PC-3 (cell line): Measurements from ENCODE around the gene ARHGEF3. TPM values are rescaled to one million over a fixed set of nuclear protein-coding genes. Genes with fewer than 3 reads are reported as not detected.
"Not testable (repeated sequence)": the region's sequence is repeated elsewhere in the genome, so short reads cannot be mapped to it uniquely, and the experiment has no call there.

Experiments
- ATAC-seq: fragments of 200-7000 bp; cut with Tn5 transposase; 2 replicates; pipeline ENCODE4 v1.9.1; 2020; ENCODE audit warnings: mild to moderate bottlenecking, moderate library complexity
- BruUV-seq: library from RNA; stranded (reverse); fragments of 400-500 nt; replicated peaks from 2 replicates; lab custom pipeline; 2021; lab: Mats Ljungman, UMichigan
- CTCF ChIA-PET: fragments of 300-600 bp; sonication (Branson Sonifier 250); formaldehyde crosslinking; loops from one replicate; lab custom pipeline; 2022; ENCODE audit warnings: antibody characterized with exemption; lab: Charles Lee
- POLR2A ChIA-PET: fragments of 300-600 bp; sonication (Branson Sonifier 250); formaldehyde crosslinking; loops from one replicate; lab custom pipeline; 2022; ENCODE audit warnings: antibody characterized with exemption; ENCODE audit not compliant: unreplicated experiment; lab: Charles Lee
- DNase-seq: peaks from one replicate; pipeline ENCODE4 v3.0.0-alpha.2; 2015
- H2AFZ ChIP-seq: fragments of 300-600 bp; sonication (generic); 2 replicates; pipeline ENCODE4 v1.6.0; 2016; ENCODE audit warnings: antibody characterized with exemption, low read length
- H3F3A ChIP-seq: fragments of 300-600 bp; sonication (generic); one replicate; pipeline ENCODE4 v1.6.0; 2017; ENCODE audit warnings: antibody characterized with exemption, low read length, control low read depth, mild to moderate bottlenecking; ENCODE audit not compliant: unreplicated experiment
- H3K27ac ChIP-seq: fragments of 300-600 bp; sonication (generic); 2 replicates; pipeline ENCODE4 v1.5.1; 2016; ENCODE audit warnings: mild to moderate bottlenecking, low read length
- H3K27me3 ChIP-seq: fragments of 300-600 bp; sonication (generic); 2 replicates; pipeline ENCODE4 v1.6.1; 2016; ENCODE audit warnings: low read length, mixed read lengths
- H3K36me3 ChIP-seq: fragments of 300-600 bp; sonication (generic); 2 replicates; pipeline ENCODE4 v1.6.1; 2016; ENCODE audit warnings: low read depth, mixed run types, low read length, mixed read lengths
- H3K4me1 ChIP-seq: fragments of 300-600 bp; sonication (generic); 2 replicates; pipeline ENCODE4 v1.5.1; 2016; ENCODE audit warnings: low read length; ENCODE audit not compliant: insufficient read depth
- H3K4me2 ChIP-seq: fragments of 300-600 bp; sonication (generic); 2 replicates; pipeline ENCODE4 v1.6.0; 2016; ENCODE audit warnings: low read length
- H3K4me3 ChIP-seq: fragments of 300-600 bp; sonication (generic); 2 replicates; pipeline ENCODE4 v1.5.1; 2016; ENCODE audit warnings: mild to moderate bottlenecking, low read length, mixed read lengths
- H3K79me2 ChIP-seq: fragments of 300-600 bp; sonication (generic); 2 replicates; pipeline ENCODE4 v1.6.1; 2017; ENCODE audit warnings: low read length, mixed read lengths
- H3K9ac ChIP-seq: fragments of 300-600 bp; sonication (generic); 2 replicates; pipeline ENCODE4 v1.6.0; 2016; ENCODE audit warnings: mild to moderate bottlenecking, low read length
- H3K9me2 ChIP-seq: fragments of 300-600 bp; sonication (generic); replicated peaks from 2 replicates; pipeline ENCODE4 v1.6.1; 2016; ENCODE audit warnings: mixed run types, low read length, mixed read lengths
- H3K9me3 ChIP-seq: fragments of 300-600 bp; sonication (generic); 2 replicates; pipeline ENCODE4 v1.6.1; 2016; ENCODE audit warnings: low read length, mixed read lengths
- H4K20me1 ChIP-seq: fragments of 300-600 bp; sonication (generic); 2 replicates; pipeline ENCODE4 v1.6.1; 2016; ENCODE audit warnings: low read length, mixed read lengths
- CTCF ChIP-seq: fragments of 300-600 bp; sonication (generic); conservative IDR thresholded peaks from 2 replicates; pipeline ENCODE4 v1.5.1; 2017; ENCODE audit warnings: antibody characterized with exemption, low read depth, mild to moderate bottlenecking, low read length
- EZH2 ChIP-seq: fragments of 300-600 bp; sonication (generic); IDR thresholded peaks from one replicate; pipeline ENCODE4 v1.6.1; 2017; ENCODE audit warnings: antibody characterized with exemption, mild to moderate bottlenecking, low read length; ENCODE audit not compliant: unreplicated experiment
- EZH2phosphoT487 ChIP-seq: fragments of 300-600 bp; sonication (generic); IDR thresholded peaks from 2 replicates; pipeline ENCODE4 v1.6.1; 2018; ENCODE audit warnings: mild to moderate bottlenecking, antibody characterized with exemption, low read length, borderline replicate concordance
- intact Hi-C: fragments of 100-400 bp; cut with micrococcal nuclease; formaldehyde crosslinking; loops from 2 replicates; pipeline ENCODE4 v1.9.0; 2023
- total RNA-seq: library from RNA; depleted of rRNA; stranded (reverse); fragments of >200 nt; gene quantifications from 2 replicates; pipeline ENCODE4 v1.2.3, GENCODE V29; 2014

ARHGEF3 gene
- total RNA-seq, 1 experiment from 2014 or later = 8.7 TPM

GRCh38 chr3:56700151-56700550 lies 101.6 kb downstream of the ARHGEF3 start:
- no peaks in the 10 kb centered on the region for H3K9me3 ChIP-seq
- no peak overlapping the region for H3K4me2 ChIP-seq
- no peak overlapping the region for H3K27ac ChIP-seq
- BruUV-seq = no TSS peak
- H3K9ac ChIP-seq = no peak overlapping the region
- H4K20me1 ChIP-seq = no peaks in the 10 kb centered on the region
- no peaks in the 10 kb centered on the region for H3F3A ChIP-seq
- ChIA-PET POLR2A (no interaction called here), CTCF (no interaction called here)
- no peaks in the 10 kb centered on the region for H3K36me3 ChIP-seq
- no peak; the same call in 1 of the 2 replicates for ATAC-seq
- H3K9me2 ChIP-seq = no peaks in the 10 kb centered on the region
- H2AFZ ChIP-seq = peak overlapping the region; percentile 14; the same call in 1 of the 2 replicates
- no peaks in the 10 kb centered on the region for H3K79me2 ChIP-seq
- no peak for TF ChIP-seq EZH2
- H3K27me3 ChIP-seq = no peaks in the 10 kb centered on the region
- H3K4me3 ChIP-seq = no peak overlapping the region
- intact Hi-C loops = loop anchor here (10.0 kb wide), 1 partner anchor 175 kb away; no protein-coding TSS in a partner anchor
- peak; percentile 22 for DNase-seq
- H3K4me1 ChIP-seq = no peaks in the 10 kb centered on the region

- CTCF ChIA-PET = no interaction called here
- no peak overlapping the region for H3K27ac ChIP-seq
- no TSS peak for BruUV-seq
- no peak overlapping the region for H3K9ac ChIP-seq
- intact Hi-C loops = loop anchor here (10.0 kb wide), 1 partner anchor 370 kb away; the partner anchor contains the start of gene SPATA12
- no peaks in the 10 kb centered on the region for H4K20me1 ChIP-seq
- H3K4me2 ChIP-seq = no peak overlapping the region
- no peaks in the 10 kb centered on the region for H3K27me3 ChIP-seq
- POLR2A ChIA-PET = no interaction called here
- no peaks in the 10 kb centered on the region for H3K79me2 ChIP-seq
- no peak overlapping the region for H2AFZ ChIP-seq
- DNase-seq (no peak), ATAC-seq (no peak)
- no peaks in the 10 kb centered on the region for H3K9me3 ChIP-seq
- H3K4me1 ChIP-seq = peaks cover 9% of the 10 kb centered on the region
- H3K9me2 ChIP-seq = no peaks in the 10 kb centered on the region
- H3K4me3 ChIP-seq = no peak overlapping the region
- no peaks in the 10 kb centered on the region for H3F3A ChIP-seq
- no peak for TF ChIP-seq EZH2
- no peak for TF ChIP-seq CTCF
- TF ChIP-seq EZH2phosphoT487 = no peak
- no peaks in the 10 kb centered on the region for H3K36me3 ChIP-seq
Measured at GRCh38 chr3:56694867-56695683, 106.7 kb downstream of the ARHGEF3 start.

DNA sequence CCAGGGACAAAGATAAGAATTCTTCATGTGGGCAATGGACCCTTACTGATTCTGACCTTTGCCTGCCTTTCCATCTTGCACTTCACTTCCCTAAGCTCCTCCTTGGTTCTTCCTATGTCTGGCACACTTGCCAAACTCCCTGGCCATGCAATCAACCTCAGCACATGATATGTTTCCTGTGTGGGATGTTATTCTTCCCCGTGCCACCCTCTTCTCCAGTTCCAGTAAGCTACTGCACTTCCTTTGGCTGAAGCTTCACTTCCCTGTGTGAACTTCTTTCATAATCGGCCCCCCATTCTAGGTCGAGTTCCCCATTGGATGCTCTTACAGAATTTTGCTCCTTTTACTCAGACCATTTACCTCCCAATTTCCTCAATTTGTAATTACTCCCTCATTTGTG lies 108.0 kb downstream of the ARHGEF3 start:
- H3F3A ChIP-seq = no peaks in the 10 kb centered on the region
- ATAC-seq (no peak), DNase-seq (no peak)
- H3K4me3 ChIP-seq = no peak overlapping the region
- intact Hi-C loops = loop anchor here (10.0 kb wide), 1 partner anchor 371 kb away; the partner anchor contains the start of gene SPATA12
- no peak overlapping the region for H3K27ac ChIP-seq
- no peaks in the 10 kb centered on the region for H3K36me3 ChIP-seq
- no peak overlapping the region for H3K4me2 ChIP-seq
- ChIA-PET POLR2A (no interaction called here), CTCF (no interaction called here)
- H2AFZ ChIP-seq = no peak overlapping the region
- H3K9me2 ChIP-seq = no peaks in the 10 kb centered on the region
- H3K79me2 ChIP-seq = no peaks in the 10 kb centered on the region
- H3K9ac ChIP-seq = no peak overlapping the region
- H3K4me1 ChIP-seq = peaks cover 9% of the 10 kb centered on the region
- no peaks in the 10 kb centered on the region for H3K9me3 ChIP-seq
- TF ChIP-seq CTCF (no peak), EZH2 (no peak), EZH2phosphoT487 (no peak)
- H4K20me1 ChIP-seq = no peaks in the 10 kb centered on the region
- no peaks in the 10 kb centered on the region for H3K27me3 ChIP-seq
- no TSS peak for BruUV-seq

DNA sequence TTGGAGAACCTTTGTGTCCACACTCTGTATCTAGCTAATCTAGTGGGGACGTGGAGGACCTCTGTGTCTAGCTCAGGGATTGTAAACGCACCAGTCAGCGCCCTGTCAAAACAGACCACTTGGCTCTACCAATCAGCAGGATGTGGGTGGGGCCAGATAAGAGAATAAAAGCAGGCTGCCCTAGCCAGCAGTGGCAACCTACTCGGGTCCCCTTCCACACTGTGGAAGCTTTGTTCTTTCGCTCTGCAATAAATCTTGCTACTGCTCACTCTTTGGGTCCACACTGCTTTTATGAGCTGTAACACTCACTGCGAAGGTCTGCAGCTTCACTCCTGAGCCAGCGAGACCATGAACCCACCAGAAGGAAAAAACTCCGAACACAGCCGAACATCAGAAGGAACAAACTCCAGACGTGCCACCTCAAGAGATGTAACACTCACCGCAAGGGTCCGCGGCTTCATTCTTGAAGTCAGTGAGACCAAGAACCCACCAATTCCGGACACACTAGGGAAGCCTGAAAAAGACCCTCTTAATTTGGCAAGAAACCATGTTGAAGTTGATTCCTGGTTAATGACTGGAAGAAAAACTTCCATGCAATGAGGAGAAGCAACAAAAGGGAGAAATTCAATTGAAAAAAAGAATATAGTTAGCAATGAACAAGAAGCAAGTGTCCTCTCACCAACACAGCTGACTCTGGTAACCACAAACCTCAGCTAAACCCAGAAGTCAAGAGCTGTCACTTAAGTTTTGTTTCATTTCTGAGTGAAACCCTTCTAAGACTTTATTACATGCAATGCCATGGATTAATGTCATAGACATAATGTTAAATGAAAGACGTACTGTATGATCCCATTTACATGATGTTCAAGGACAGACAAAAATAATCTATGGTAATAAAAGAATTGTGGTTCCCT lies 109.0 kb downstream of the ARHGEF3 start:
- H3K4me1 ChIP-seq, H3K27me3 ChIP-seq, H3F3A ChIP-seq, H3K9me3 ChIP-seq, H3K36me3 ChIP-seq, H3K4me3 ChIP-seq, BruUV-seq, H3K4me2 ChIP-seq, H3K79me2 ChIP-seq, H3K9me2 ChIP-seq, H3K27ac ChIP-seq, CTCF ChIA-PET, ATAC-seq, H3K9ac ChIP-seq, POLR2A ChIA-PET, H2AFZ ChIP-seq, H4K20me1 ChIP-seq, DNase-seq: not testable (repeated sequence)
- intact Hi-C loops = loop anchor here (10.0 kb wide), 1 partner anchor 372 kb away; the partner anchor contains the start of gene SPATA12
